H9 (cell line): Measurements from ENCODE around the gene LAMP5. TPM values are rescaled to one million over a fixed set of nuclear protein-coding genes. Genes with fewer than 3 reads are reported as not detected.

Experiments
- DNase-seq: peaks from one replicate; pipeline ENCODE4 v3.0.0-alpha.2; 2017
- H2AFZ ChIP-seq: one replicate; pipeline ENCODE4 v1.6.1; 2013; ENCODE audit warnings: mild to moderate bottlenecking, low read length, control low read depth, moderate library complexity
- H2AK5ac ChIP-seq: 2 replicates; pipeline ENCODE4 v1.6.1; 2013; ENCODE audit warnings: low read length, control low read depth, mixed read lengths; ENCODE audit not compliant: insufficient read length
- H2BK120ac ChIP-seq: one replicate; pipeline ENCODE4 v1.6.1; 2013; ENCODE audit warnings: low read depth, mild to moderate bottlenecking, low read length, control low read depth, inconsistent platforms; ENCODE audit not compliant: poor library complexity, severe bottlenecking
- H2BK12ac ChIP-seq: 2 replicates; pipeline ENCODE4 v1.6.1; 2013; ENCODE audit warnings: low read length, control low read depth, mixed read lengths, low read depth; ENCODE audit not compliant: insufficient read length
- H2BK15ac ChIP-seq: 2 replicates; pipeline ENCODE4 v1.6.1; 2013; ENCODE audit warnings: low read depth, low read length, control low read depth
- H2BK20ac ChIP-seq: one replicate; pipeline ENCODE4 v1.6.1; 2013; ENCODE audit warnings: low read depth, mild to moderate bottlenecking, low read length, control low read depth, inconsistent platforms; ENCODE audit not compliant: poor library complexity, severe bottlenecking
- H2BK5ac ChIP-seq: 2 replicates; pipeline ENCODE4 v1.6.1; 2013; ENCODE audit warnings: low read length, control low read depth, mixed read lengths; ENCODE audit not compliant: insufficient read length
- H3K14ac ChIP-seq: 2 replicates; pipeline ENCODE4 v1.6.1; 2013; ENCODE audit warnings: low read length, control low read depth; ENCODE audit not compliant: insufficient read depth
- H3K18ac ChIP-seq: 2 replicates; pipeline ENCODE4 v1.6.1; 2013; ENCODE audit warnings: low read depth, mild to moderate bottlenecking, mixed read lengths, low read length, control low read depth; ENCODE audit not compliant: insufficient read length
- H3K23ac ChIP-seq: 2 replicates; pipeline ENCODE4 v1.6.1; 2013; ENCODE audit warnings: low read length, control low read depth, mixed read lengths, low read depth; ENCODE audit not compliant: insufficient read length
- H3K23me2 ChIP-seq: 2 replicates; pipeline ENCODE4 v1.6.1; 2013; ENCODE audit warnings: low read depth, mild to moderate bottlenecking, mixed read lengths, low read length, control low read depth; ENCODE audit not compliant: insufficient read length, poor library complexity, severe bottlenecking
- H3K27ac ChIP-seq: 2 replicates; pipeline ENCODE4 v1.5.1; 2013; ENCODE audit warnings: low read length, control low read depth, mixed read lengths, low read depth; ENCODE audit not compliant: insufficient read length
- H3K27me3 ChIP-seq: 2 replicates; pipeline ENCODE4 v1.6.1; 2013; ENCODE audit warnings: low read length, control low read depth, inconsistent platforms; ENCODE audit not compliant: insufficient read depth
- H3K4ac ChIP-seq: 2 replicates; pipeline ENCODE4 v1.6.1; 2013; ENCODE audit warnings: low read depth, mild to moderate bottlenecking, control low read depth, inconsistent platforms, low read length, moderate library complexity
- H3K4me1 ChIP-seq: 2 replicates; pipeline ENCODE4 v1.6.1; 2013; ENCODE audit warnings: low read length, control low read depth, inconsistent platforms; ENCODE audit not compliant: insufficient read depth
- H3K4me2 ChIP-seq: 2 replicates; pipeline ENCODE4 v1.6.1; 2013; ENCODE audit warnings: low read length, control low read depth, mixed read lengths; ENCODE audit not compliant: insufficient read length, insufficient read depth
- H3K56ac ChIP-seq: 2 replicates; pipeline ENCODE4 v1.6.1; 2013; ENCODE audit warnings: low read depth, mild to moderate bottlenecking, mixed read lengths, low read length, control low read depth; ENCODE audit not compliant: insufficient read length
- H3K79me1 ChIP-seq: 2 replicates; pipeline ENCODE4 v1.6.1; 2013; ENCODE audit warnings: low read depth, mild to moderate bottlenecking, moderate library complexity, low read length, control low read depth, inconsistent platforms; ENCODE audit not compliant: insufficient read depth, poor library complexity, severe bottlenecking
- H3K79me2 ChIP-seq: 2 replicates; pipeline ENCODE4 v1.6.1; 2013; ENCODE audit warnings: low read length, control low read depth, inconsistent platforms; ENCODE audit not compliant: insufficient read depth
- H3K9ac ChIP-seq: 2 replicates; pipeline ENCODE4 v1.6.1; 2013; ENCODE audit warnings: low read length, control low read depth, mixed read lengths; ENCODE audit not compliant: insufficient read length; ENCODE audit errors: extremely low read depth
- H3K9me3 ChIP-seq: one replicate; pipeline ENCODE4 v1.6.1; 2013; ENCODE audit warnings: low read depth, low read length, inconsistent platforms; ENCODE audit not compliant: control insufficient read depth
- H3T11ph ChIP-seq: one replicate; pipeline ENCODE4 v1.6.1; 2013; ENCODE audit warnings: mild to moderate bottlenecking, low read length, control low read depth, inconsistent platforms
- H4K20me1 ChIP-seq: one replicate; pipeline ENCODE4 v1.6.1; 2013; ENCODE audit not compliant: control insufficient read depth, insufficient read length, insufficient read depth
- H4K5ac ChIP-seq: 2 replicates; pipeline ENCODE4 v1.6.1; 2013; ENCODE audit warnings: low read depth, mild to moderate bottlenecking, mixed read lengths, low read length, control low read depth; ENCODE audit not compliant: insufficient read length
- H4K8ac ChIP-seq: replicated peaks from 2 replicates; pipeline ENCODE4 v1.6.1; 2013; ENCODE audit warnings: low read length, control low read depth, mixed read lengths, low read depth; ENCODE audit not compliant: insufficient read length
- H4K91ac ChIP-seq: 2 replicates; pipeline ENCODE4 v1.6.1; 2013; ENCODE audit warnings: low read depth, mild to moderate bottlenecking, moderate library complexity, mixed read lengths, low read length, control low read depth; ENCODE audit not compliant: insufficient read length
- H3K27ac Mint-ChIP-seq, 3 experiments: 2 replicates in 2 of 3; 3 replicates in 1 of 3; pipeline ENCODE4 v1.8.0; 2020 to 2021; ENCODE audit warnings: mixed read lengths in 3 of 3, mild to moderate bottlenecking in 1 of 3, moderate library complexity in 1 of 3
- H3K27me3 Mint-ChIP-seq: 2 replicates; pipeline ENCODE4 v1.8.0; 2021; ENCODE audit warnings: low read depth, mild to moderate bottlenecking, moderate library complexity, mixed read lengths
- H3K36me3 Mint-ChIP-seq, 3 experiments: 2 replicates in 2 of 3; 3 replicates in 1 of 3; pipeline ENCODE4 v1.8.0; 2020 to 2021; ENCODE audit warnings: low read depth in 3 of 3, mixed read lengths in 3 of 3; ENCODE audit not compliant: insufficient read depth in 1 of 3
- H3K4me1 Mint-ChIP-seq, 2 experiments: 2 replicates each; pipeline ENCODE4 v1.8.0; 2020; ENCODE audit warnings: mixed read lengths in 2 of 2
- H3K4me3 Mint-ChIP-seq, 2 experiments: 2 replicates in 1 of 2; 3 replicates in 1 of 2; pipeline ENCODE4 v1.8.0; 2020 to 2021; ENCODE audit warnings: mild to moderate bottlenecking in 2 of 2, mixed read lengths in 2 of 2, moderate library complexity in 1 of 2
- H3K9me3 Mint-ChIP-seq, 2 experiments: 2 replicates in 1 of 2; 3 replicates in 1 of 2; pipeline ENCODE4 v1.8.0; 2020; ENCODE audit warnings: mild to moderate bottlenecking in 2 of 2, mixed read lengths in 2 of 2, moderate library complexity in 1 of 2
- WGBS: extraction: QIAGEN DNeasy Blood & Tissue Kit; methylation state at CpG from one replicate; pipeline ENCODE4 v1.1.7; 2013; ENCODE audit warnings: missing lambda C conversion rate, low lambda C conversion rate, mixed read lengths; ENCODE audit not compliant: insufficient read length; ENCODE audit errors: extremely low coverage; 5-methylcytosine and 5-hydroxymethylcytosine counted together
- total RNA-seq: library from RNA; stranded (reverse); gene quantifications from 2 replicates; pipeline ENCODE4 v1.2.1, GENCODE V29; 2021
- TF ChIP-seq, protein P1 (sequence below): fragments of 200-600 bp; sonication (generic); conservative IDR thresholded peaks from 3 replicates; pipeline ENCODE4 v1.8.0; 2021; ENCODE audit warnings: antibody characterized with exemption, mild to moderate bottlenecking

The LAMP5 gene
- total RNA-seq, 1 experiment from 2014 or later: 0.35 TPM

DNA sequence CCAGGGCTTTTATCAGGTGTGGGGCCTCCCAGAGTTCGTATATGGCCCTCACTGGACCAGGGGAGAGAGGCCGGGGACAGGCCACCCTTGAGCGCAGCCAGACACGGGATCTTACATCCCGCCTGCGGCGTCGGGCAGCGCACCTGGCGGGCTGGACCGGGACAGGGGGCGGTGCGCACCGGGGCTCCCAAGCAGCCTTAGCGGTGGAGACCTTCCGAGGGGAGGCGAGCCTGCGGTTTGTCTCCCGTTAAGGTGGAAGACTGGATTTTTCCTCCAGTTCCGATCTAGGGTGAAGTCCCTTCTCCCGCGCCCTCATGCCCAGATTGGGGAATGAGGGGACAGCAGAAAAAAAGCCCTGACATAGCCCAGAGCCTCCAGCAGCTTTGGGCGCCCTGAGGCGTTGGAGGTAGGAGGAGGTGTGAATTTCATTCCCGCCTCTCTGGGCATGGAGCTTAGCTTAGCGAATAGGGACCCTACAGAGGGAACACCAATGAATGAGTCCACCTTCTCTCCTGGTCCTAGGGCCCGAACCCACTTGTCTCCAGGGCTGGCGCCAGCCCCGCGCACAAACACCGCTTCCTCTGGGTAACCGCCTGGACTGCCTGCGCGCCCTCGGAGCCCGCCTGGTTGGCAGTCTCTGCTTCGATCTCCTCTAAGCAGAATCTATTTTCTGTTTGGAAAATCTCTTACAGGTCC, 6.7 kb upstream of the LAMP5 start:
- no peak overlapping the region for H2BK20ac ChIP-seq
- Mint-ChIP-seq H3K27me3 (peaks cover 97% of the 10 kb centered on the region), H3K4me3 (peak overlapping the region in 1 of 2 experiments; percentile 68; a peak in 3 of 5 replicates), H3K9me3 (peaks cover 1 to 4% of the 10 kb centered on the region in 2 experiments; a peak in 1 of 5 replicates), H3K27ac (no peak overlapping the region), H3K4me1 (peaks cover 17 to 24% of the 10 kb centered on the region in 2 experiments), H3K36me3 (no peaks in the 10 kb centered on the region)
- H2BK5ac ChIP-seq: no peak overlapping the region
- no peak overlapping the region for H3K9ac ChIP-seq
- TF ChIP-seq, protein P1, sequence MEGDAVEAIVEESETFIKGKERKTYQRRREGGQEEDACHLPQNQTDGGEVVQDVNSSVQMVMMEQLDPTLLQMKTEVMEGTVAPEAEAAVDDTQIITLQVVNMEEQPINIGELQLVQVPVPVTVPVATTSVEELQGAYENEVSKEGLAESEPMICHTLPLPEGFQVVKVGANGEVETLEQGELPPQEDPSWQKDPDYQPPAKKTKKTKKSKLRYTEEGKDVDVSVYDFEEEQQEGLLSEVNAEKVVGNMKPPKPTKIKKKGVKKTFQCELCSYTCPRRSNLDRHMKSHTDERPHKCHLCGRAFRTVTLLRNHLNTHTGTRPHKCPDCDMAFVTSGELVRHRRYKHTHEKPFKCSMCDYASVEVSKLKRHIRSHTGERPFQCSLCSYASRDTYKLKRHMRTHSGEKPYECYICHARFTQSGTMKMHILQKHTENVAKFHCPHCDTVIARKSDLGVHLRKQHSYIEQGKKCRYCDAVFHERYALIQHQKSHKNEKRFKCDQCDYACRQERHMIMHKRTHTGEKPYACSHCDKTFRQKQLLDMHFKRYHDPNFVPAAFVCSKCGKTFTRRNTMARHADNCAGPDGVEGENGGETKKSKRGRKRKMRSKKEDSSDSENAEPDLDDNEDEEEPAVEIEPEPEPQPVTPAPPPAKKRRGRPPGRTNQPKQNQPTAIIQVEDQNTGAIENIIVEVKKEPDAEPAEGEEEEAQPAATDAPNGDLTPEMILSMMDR: no peak
- H3K79me2 ChIP-seq: no peaks in the 10 kb centered on the region
- no peak overlapping the region for H3T11ph ChIP-seq
- H3K79me1 ChIP-seq: no peaks in the 10 kb centered on the region
- no peak overlapping the region for H2AFZ ChIP-seq
- peaks cover 49% of the 10 kb centered on the region; the same call in 1 of the 2 replicates for H3K27me3 ChIP-seq
- H3K4ac ChIP-seq: no peak overlapping the region
- H3K23ac ChIP-seq: no peak overlapping the region
- no peak overlapping the region for H3K56ac ChIP-seq
- no peaks in the 10 kb centered on the region; the same call in 1 of the 2 replicates for H3K4me1 ChIP-seq
- no peak overlapping the region for H4K8ac ChIP-seq
- no peak overlapping the region for H4K5ac ChIP-seq
- no CpG with 5 or more reads among the region's 37 CpGs for WGBS
- no peak overlapping the region for H4K91ac ChIP-seq
- no peaks in the 10 kb centered on the region for H4K20me1 ChIP-seq
- no peak overlapping the region for H3K14ac ChIP-seq
- no peak overlapping the region for H3K27ac ChIP-seq
- H3K9me3 ChIP-seq: no peaks in the 10 kb centered on the region
- no peak overlapping the region for H2BK12ac ChIP-seq
- H3K18ac ChIP-seq: no peak overlapping the region
- no peak overlapping the region for H2BK120ac ChIP-seq
- peak; percentile 49 for DNase-seq
- H3K4me2 ChIP-seq: peak overlapping the region; percentile 36
- H2AK5ac ChIP-seq: no peak overlapping the region
- H2BK15ac ChIP-seq: no peak overlapping the region; the same call in 1 of the 2 replicates
- H3K23me2 ChIP-seq: peaks cover 3% of the 10 kb centered on the region
